DOHH2 (cell line): ENCODE measurements around the gene LONP2.

Experiments used
- EZH2phosphoT487 ChIP-seq: fragments of 200-600 bp; sonication (generic); IDR thresholded peaks from 2 replicates; pipeline ENCODE4 v1.6.1; 2017; ENCODE audit warnings: borderline replicate concordance, mild to moderate bottlenecking, antibody characterized with exemption, low read length, moderate library complexity, mixed read lengths
- TF ChIP-seq, protein P1 (sequence below): fragments of 200-600 bp; sonication (generic); IDR thresholded peaks from one replicate; pipeline ENCODE4 v1.5.1; 2014; ENCODE audit warnings: antibody characterized with exemption, mild to moderate bottlenecking, low read depth, low read length; ENCODE audit not compliant: poor library complexity, severe bottlenecking

DNA sequence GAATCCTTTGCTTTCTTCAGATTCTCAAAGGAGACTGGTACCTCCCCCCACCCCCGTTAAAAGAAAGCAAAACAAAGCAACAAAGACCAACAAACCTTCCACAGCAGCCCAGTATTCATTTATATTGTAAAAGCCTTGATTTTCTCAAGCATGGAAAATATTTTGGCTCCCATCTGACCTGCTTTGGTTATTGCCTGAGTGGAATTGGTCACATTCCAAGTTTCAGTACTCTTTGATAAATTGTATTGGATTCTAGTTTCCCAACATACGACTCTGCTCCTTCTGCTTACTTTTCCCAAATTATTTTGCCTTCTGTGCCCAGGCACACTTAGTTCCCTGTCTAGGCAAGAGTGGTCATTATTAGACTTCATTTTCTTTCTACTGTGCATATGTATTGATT is 2.0 kb downstream of the LONP2 start:
- TF ChIP-seq, protein P1, sequence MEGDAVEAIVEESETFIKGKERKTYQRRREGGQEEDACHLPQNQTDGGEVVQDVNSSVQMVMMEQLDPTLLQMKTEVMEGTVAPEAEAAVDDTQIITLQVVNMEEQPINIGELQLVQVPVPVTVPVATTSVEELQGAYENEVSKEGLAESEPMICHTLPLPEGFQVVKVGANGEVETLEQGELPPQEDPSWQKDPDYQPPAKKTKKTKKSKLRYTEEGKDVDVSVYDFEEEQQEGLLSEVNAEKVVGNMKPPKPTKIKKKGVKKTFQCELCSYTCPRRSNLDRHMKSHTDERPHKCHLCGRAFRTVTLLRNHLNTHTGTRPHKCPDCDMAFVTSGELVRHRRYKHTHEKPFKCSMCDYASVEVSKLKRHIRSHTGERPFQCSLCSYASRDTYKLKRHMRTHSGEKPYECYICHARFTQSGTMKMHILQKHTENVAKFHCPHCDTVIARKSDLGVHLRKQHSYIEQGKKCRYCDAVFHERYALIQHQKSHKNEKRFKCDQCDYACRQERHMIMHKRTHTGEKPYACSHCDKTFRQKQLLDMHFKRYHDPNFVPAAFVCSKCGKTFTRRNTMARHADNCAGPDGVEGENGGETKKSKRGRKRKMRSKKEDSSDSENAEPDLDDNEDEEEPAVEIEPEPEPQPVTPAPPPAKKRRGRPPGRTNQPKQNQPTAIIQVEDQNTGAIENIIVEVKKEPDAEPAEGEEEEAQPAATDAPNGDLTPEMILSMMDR: no peak
- TF ChIP-seq EZH2phosphoT487: no peak
